ENCODE data around the gene CASKIN1.

The CASKIN1 gene

DNA sequence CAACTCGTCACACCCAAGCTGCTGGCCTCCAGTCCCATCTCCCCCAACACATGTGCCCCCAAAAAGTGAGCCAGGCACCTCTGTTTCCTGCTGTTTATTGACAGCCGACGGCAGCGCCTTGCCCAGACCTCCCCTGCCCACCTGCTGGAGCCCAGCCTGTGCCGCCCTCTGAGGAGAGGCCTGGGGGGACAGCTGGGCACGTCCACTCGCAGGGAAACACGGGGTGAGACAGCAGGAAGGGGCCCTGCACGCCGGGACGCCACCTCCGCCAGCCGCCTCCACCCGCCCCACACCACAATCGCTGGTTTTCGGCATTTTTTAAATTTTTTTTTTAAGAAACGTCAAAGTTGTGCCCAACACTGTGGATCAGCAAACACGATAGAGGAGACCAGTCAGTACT is 19.3 kb downstream of the CASKIN1 start:
- ChIA-PET CTCF (no interaction called here), POLR2A (no interaction called here)
- TF ChIP-seq, protein P1, sequence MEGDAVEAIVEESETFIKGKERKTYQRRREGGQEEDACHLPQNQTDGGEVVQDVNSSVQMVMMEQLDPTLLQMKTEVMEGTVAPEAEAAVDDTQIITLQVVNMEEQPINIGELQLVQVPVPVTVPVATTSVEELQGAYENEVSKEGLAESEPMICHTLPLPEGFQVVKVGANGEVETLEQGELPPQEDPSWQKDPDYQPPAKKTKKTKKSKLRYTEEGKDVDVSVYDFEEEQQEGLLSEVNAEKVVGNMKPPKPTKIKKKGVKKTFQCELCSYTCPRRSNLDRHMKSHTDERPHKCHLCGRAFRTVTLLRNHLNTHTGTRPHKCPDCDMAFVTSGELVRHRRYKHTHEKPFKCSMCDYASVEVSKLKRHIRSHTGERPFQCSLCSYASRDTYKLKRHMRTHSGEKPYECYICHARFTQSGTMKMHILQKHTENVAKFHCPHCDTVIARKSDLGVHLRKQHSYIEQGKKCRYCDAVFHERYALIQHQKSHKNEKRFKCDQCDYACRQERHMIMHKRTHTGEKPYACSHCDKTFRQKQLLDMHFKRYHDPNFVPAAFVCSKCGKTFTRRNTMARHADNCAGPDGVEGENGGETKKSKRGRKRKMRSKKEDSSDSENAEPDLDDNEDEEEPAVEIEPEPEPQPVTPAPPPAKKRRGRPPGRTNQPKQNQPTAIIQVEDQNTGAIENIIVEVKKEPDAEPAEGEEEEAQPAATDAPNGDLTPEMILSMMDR (IDR thresholded peaks at IDR 0.05; ENCODE audit: insufficient read depth, low read length, missing control alignments), result no peak
- H3K4me3 ChIP-seq (ENCODE audit: low read depth, low read length), result no peak overlapping the region
- DNase-seq (ENCODE audit: low read depth, low spot score), result no peak

DNA sequence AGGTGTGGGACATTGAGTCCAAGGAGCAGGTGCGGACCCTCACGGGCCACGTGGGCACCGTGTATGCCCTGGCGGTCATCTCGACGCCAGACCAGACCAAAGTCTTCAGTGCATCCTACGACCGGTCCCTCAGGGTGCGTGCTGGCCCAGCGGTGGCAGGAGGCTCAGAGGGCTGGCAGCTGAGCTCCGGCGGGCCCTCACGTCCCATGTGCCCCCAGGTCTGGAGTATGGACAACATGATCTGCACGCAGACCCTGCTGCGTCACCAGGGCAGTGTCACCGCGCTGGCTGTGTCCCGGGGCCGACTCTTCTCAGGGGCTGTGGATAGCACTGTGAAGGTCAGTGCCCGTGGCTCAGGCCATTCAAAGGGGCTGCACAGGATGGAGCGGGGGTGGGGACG is 20.4 kb downstream of the CASKIN1 start:
- ChIA-PET CTCF (no interaction called here), POLR2A (no interaction called here)
- no peak overlapping the region for H3K4me3 ChIP-seq (ENCODE audit: low read depth, low read length)
- TF ChIP-seq, protein P1 (IDR thresholded peaks at IDR 0.05; ENCODE audit: insufficient read depth, low read length, missing control alignments), result no peak
- no peak for DNase-seq (ENCODE audit: low read depth, low spot score)

DNA sequence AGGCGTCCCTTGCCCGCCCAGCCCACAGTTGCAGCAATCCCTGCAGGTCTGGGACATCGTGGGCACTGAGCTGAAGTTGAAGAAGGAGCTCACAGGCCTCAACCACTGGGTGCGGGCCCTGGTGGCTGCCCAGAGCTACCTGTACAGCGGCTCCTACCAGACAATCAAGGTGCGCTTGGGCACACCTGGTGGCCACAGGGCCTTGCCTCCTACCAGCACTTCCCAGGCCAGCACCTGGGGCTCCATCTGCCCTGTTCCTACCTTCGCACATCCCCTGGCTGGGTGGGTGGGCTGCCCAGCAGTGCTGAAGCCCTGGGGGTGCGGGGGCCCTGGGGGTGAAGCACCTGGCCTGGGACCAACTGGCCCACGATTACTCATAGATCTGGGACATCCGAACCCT is 21.0 kb downstream of the CASKIN1 start:
- no peak for DNase-seq (ENCODE audit: low read depth, low spot score)
- TF ChIP-seq, protein P1 (IDR thresholded peaks at IDR 0.05; ENCODE audit: insufficient read depth, low read length, missing control alignments), result no peak
- CTCF ChIA-PET, result interaction anchor here (1.2 kb wide), 1 partner anchor 10 kb away, joined by 3 read pairs; no protein-coding TSS in a partner anchor
- no peak overlapping the region for H3K4me3 ChIP-seq (ENCODE audit: low read depth, low read length)
- POLR2A ChIA-PET, result no interaction called here

DNA sequence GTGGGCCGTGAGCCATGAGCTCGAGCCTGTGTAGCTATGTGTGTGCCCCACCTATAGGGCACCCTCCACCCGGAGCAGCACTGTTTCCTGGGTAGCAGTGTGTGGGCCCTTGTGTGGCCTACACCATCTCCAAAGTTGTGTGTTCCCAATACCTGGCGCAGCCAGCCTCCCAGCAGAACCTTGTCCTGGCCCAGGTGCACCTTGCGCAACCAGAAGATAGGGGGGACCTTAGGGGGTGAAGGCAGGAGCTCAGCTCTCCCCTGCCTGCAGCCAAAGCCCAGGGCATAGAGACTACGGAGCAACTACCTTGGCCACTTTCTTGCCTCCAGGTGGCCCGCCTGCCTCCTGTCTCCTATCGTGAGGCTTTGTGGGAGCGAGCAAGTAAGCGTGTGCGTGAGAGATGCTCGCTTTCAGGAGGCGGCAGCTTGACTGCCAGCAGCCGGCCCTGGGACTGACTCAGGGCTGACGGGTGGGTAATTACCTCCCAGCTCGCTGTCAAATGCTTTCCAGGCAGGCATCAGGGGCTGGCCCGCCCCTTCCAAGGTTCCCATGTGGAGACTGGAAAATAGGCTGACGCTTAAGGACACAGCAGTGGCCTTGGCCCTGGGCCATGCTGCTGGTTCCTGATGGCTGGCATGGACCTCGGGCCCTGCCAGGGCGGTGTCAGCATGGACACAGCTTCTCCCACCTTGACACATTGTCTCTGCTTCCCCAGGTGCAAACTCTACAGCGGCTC is 21.8 kb downstream of the CASKIN1 start:
- TF ChIP-seq, protein P1 (IDR thresholded peaks at IDR 0.05; ENCODE audit: insufficient read depth, low read length, missing control alignments), result no peak
- DNase-seq (ENCODE audit: low read depth, low spot score), result no peak
- POLR2A ChIA-PET, result interaction anchor here (1.2 kb wide), 1 partner anchor 19 kb away, joined by 3 read pairs; the partner anchor contains the start of gene TRAF7
- no peak overlapping the region for H3K4me3 ChIP-seq (ENCODE audit: low read depth, low read length)
- CTCF ChIA-PET, result interaction anchor here (1.2 kb wide), 1 partner anchor 10 kb away, joined by 3 read pairs; no protein-coding TSS in a partner anchor

DNA sequence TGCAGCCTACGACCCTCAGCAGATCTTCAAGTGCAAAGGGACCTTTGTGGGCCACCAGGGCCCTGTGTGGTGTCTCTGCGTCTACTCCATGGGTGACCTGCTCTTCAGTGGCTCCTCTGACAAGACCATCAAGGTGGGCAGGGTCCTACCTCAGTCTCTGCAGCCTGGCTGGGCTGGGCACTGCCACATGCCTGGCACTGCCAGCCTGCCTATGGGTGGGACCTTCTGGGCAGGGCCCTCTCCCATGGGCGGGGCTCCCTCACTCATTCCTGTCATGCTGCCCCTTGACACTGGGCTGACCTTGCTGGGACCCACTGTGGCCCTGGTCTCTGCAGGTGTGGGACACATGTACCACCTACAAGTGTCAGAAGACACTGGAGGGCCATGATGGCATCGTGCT is 22.5 kb downstream of the CASKIN1 start:
- ChIA-PET POLR2A (interaction anchor here (1.2 kb wide), 1 partner anchor 18 kb away, joined by 3 read pairs; the partner anchor contains the start of gene TRAF7), CTCF (no interaction called here)
- no peak overlapping the region for H3K4me3 ChIP-seq (ENCODE audit: low read depth, low read length)
- TF ChIP-seq, protein P1 (IDR thresholded peaks at IDR 0.05; ENCODE audit: insufficient read depth, low read length, missing control alignments), result no peak
- DNase-seq (ENCODE audit: low read depth, low spot score), result no peak

DNA sequence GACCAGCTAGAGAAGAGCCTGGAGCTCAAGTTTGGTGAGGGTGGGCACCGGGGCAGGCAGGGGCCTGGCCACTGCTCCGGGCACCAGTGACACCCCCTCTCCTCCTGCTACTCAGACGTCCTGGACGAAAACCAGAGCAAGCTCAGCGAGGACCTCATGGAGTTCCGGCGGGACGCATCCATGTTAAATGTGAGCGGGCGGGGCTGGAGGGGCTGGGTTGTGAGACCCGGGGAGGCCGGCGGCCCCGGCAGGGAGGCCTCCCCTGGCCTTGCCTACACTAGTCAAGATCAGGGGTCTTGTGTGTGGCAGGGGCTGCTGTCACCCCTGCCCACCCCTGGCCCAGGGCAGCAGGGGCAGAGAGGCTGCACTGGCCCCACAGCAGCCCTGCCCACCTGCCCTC is 23.0 kb downstream of the CASKIN1 start:
- CTCF ChIA-PET, result no interaction called here
- POLR2A ChIA-PET, result interaction anchor here (1.2 kb wide), 1 partner anchor 18 kb away, joined by 4 read pairs; the partner anchor contains the start of gene TRAF7

More for the DNA sequence above, 23.0 kb downstream of the CASKIN1 start:
- H3K4me3 ChIP-seq (ENCODE audit: low read depth, low read length), result no peak overlapping the region
- TF ChIP-seq, protein P1 (IDR thresholded peaks at IDR 0.05; ENCODE audit: insufficient read depth, low read length, missing control alignments), result no peak
- no peak for DNase-seq (ENCODE audit: low read depth, low spot score)
